ENCODE measurements around the gene KLKB1. TPM values are rescaled to one million over a fixed set of nuclear protein-coding genes. Genes with fewer than 3 reads are reported as not detected.
A peak's percentile ranks its signal among the peaks of the same experiment; 100 is the strongest.

The KLKB1 gene
- total RNA-seq, 6 experiments from 2014 or later = not detected

DNA sequence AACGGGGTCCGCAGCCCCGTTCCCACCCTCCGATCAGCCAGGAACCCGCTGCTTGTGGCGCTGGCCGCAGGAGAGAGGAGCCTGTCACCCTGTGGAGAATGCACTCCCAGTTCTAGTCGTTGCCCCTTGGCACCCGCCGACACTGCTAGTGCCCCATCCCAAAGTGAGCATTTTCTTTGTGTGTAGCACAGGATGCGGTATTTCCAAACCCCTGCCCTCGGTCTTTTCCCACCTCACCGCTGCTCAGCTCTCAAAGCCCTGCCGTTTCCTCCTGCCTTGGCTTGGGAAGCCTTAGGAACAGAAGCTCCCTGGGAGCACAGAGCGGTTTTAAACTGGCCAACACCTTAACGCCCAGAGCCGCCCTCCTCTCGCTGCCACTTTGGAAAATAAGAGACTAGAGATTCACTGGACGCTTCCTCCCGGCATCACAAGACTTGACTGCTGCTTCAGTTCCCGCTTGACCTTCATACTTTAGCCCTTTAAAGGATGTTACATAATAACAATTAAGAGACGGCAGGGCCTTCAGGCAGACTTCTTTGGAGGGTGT, 35.2 kb upstream of the KLKB1 start:
- Mint-ChIP-seq H3K27ac (peak overlapping the region; percentile 88), H3K27me3 (ENCODE audit: insufficient read depth) (no peaks in the 10 kb centered on the region), H3K9me3 (no peaks in the 10 kb centered on the region), H3K4me3 (peak overlapping the region; percentile 93), H3K4me1 (ENCODE audit: low read depth) (peaks cover 18% of the 10 kb centered on the region), H3K36me3 (ENCODE audit: low read depth) (no peaks in the 10 kb centered on the region)
- peak; percentile 3 for DNase-seq
- TF ChIP-seq, protein P1, sequence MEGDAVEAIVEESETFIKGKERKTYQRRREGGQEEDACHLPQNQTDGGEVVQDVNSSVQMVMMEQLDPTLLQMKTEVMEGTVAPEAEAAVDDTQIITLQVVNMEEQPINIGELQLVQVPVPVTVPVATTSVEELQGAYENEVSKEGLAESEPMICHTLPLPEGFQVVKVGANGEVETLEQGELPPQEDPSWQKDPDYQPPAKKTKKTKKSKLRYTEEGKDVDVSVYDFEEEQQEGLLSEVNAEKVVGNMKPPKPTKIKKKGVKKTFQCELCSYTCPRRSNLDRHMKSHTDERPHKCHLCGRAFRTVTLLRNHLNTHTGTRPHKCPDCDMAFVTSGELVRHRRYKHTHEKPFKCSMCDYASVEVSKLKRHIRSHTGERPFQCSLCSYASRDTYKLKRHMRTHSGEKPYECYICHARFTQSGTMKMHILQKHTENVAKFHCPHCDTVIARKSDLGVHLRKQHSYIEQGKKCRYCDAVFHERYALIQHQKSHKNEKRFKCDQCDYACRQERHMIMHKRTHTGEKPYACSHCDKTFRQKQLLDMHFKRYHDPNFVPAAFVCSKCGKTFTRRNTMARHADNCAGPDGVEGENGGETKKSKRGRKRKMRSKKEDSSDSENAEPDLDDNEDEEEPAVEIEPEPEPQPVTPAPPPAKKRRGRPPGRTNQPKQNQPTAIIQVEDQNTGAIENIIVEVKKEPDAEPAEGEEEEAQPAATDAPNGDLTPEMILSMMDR (IDR thresholded peaks at IDR 0.05) = no peak

DNA sequence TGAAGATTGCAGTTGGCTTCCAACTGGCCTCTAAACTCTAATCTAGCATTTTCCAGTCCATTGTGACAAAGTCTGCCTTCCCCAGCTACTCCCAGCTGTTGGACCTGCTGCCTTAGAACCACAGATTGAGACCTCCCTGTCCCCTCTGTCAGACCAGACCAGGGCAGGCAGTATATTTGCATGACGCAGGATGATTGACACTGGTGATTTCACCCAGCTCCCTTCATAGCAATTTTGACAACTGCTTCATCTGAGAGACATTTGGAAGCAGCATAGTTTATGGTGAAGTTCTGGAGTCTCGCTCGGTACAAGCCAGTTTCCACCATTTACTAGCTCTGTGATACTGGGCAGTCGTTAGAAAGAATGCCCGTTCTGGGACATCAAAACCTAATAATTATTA, 33.5 kb upstream of the KLKB1 start:
- Mint-ChIP-seq H3K4me1 (ENCODE audit: low read depth) (peaks cover 18% of the 10 kb centered on the region), H3K9me3 (no peaks in the 10 kb centered on the region), H3K36me3 (ENCODE audit: low read depth) (no peaks in the 10 kb centered on the region), H3K4me3 (no peak overlapping the region), H3K27me3 (ENCODE audit: insufficient read depth) (no peaks in the 10 kb centered on the region), H3K27ac (no peak overlapping the region)
- TF ChIP-seq, protein P1 (IDR thresholded peaks at IDR 0.05) = no peak
- DNase-seq = no peak

DNA sequence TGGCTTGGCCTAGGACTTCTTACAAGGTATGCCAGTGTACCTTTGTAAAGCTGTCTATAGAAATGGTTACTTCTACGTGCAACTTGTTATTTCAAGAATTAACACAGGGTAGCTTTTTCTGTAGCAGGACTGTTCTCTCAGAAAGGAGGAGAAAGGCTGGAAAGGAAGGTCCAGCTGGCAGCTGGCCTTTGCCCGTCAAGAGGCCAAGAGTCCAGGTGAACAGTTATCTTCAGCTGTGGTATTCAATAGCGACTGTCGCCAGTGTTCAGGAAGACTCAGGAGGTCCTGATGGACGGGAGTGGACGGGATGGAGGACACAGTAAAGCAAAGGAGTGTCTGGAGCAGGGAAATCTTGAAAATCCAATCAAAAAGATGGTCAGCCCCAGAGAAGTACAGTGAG, 31.2 kb upstream of the KLKB1 start:
- Mint-ChIP-seq H3K4me1 (ENCODE audit: low read depth) (peaks cover 10% of the 10 kb centered on the region), H3K9me3 (no peaks in the 10 kb centered on the region), H3K36me3 (ENCODE audit: low read depth) (no peaks in the 10 kb centered on the region), H3K27me3 (ENCODE audit: insufficient read depth) (no peaks in the 10 kb centered on the region), H3K4me3 (no peak overlapping the region), H3K27ac (no peak overlapping the region)
- TF ChIP-seq, protein P1 (IDR thresholded peaks at IDR 0.05) = no peak
- no peak for DNase-seq

DNA sequence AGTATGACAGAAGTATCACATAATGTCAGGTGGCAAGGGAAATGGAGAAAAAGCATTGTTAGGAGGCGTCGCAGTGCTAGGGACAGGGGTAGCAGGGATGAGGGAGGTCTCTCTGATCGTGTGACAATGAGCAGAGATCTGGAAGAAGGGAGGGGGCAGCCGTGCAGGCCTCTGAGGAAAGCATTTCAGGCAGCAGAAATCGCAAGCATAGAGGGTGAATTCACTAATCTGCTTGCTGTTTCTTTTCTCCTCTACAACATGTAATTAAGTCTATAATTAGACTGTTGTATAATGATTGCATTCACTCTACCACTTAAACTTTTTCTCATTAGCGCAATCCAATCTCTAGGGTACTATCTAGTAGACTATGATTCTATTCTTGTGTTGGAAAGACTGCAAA, 26.8 kb upstream of the KLKB1 start:
- DNase-seq = no peak
- H3K36me3 Mint-ChIP-seq (ENCODE audit: low read depth) = no peaks in the 10 kb centered on the region
- TF ChIP-seq, protein P1 (IDR thresholded peaks at IDR 0.05) = no peak
- no peak overlapping the region for H3K27ac Mint-ChIP-seq
- no peaks in the 10 kb centered on the region for H3K9me3 Mint-ChIP-seq
- H3K4me1 Mint-ChIP-seq (ENCODE audit: low read depth) = no peaks in the 10 kb centered on the region
- no peaks in the 10 kb centered on the region; the same call in 1 of the 2 replicates for H3K27me3 Mint-ChIP-seq (ENCODE audit: insufficient read depth)
- H3K4me3 Mint-ChIP-seq = no peak overlapping the region

DNA sequence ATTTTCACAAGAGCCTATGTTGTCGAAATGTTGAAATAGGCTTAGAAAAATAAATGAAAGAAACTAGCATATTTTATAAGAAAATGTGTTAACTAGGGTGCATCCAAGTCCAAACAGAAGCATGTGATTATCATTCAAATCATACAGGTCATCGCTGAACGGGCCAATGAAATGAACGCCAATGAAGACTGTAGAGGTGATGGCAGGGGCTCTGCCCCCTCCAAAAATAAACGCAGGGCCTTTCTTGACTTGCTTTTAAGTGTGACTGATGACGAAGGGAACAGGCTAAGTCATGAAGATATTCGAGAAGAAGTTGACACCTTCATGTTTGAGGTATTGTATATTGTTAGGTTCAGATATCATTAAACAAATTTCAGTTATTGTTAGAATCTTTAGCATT, 26.3 kb upstream of the KLKB1 start:
- TF ChIP-seq, protein P1 (IDR thresholded peaks at IDR 0.05) = no peak
- no peak overlapping the region for H3K27ac Mint-ChIP-seq
- no peaks in the 10 kb centered on the region for H3K9me3 Mint-ChIP-seq
- no peaks in the 10 kb centered on the region for H3K36me3 Mint-ChIP-seq (ENCODE audit: low read depth)
- no peaks in the 10 kb centered on the region; the same call in 1 of the 2 replicates for H3K27me3 Mint-ChIP-seq (ENCODE audit: insufficient read depth)
- H3K4me1 Mint-ChIP-seq (ENCODE audit: low read depth) = no peaks in the 10 kb centered on the region
- DNase-seq = no peak
- no peak overlapping the region for H3K4me3 Mint-ChIP-seq
